Vagina (tissue), 2 donors: ENCODE data around the gene GGTA1. TPM values are rescaled to one million over a fixed set of nuclear protein-coding genes. Genes with fewer than 3 reads are reported as not detected.
"Not testable (repeated sequence)": the region's sequence is repeated elsewhere in the genome, so short reads cannot be mapped to it uniquely, and the experiment has no call there.

ENCODE experiments used
- DNase-seq, 2 donors: peaks; one replicate each; pipeline ENCODE4 v3.0.0-alpha.2; 2017; ENCODE audit errors: extremely low spot score in 2 of 2
- H3K27ac ChIP-seq: fragments of 200-600 bp; sonication (generic); one replicate; pipeline ENCODE4 v1.5.1; 2019
- H3K27me3 ChIP-seq: fragments of 200-600 bp; sonication (generic); one replicate; pipeline ENCODE4 v1.5.1; 2019
- H3K36me3 ChIP-seq, 2 donors: fragments of 200-600 bp; sonication (generic); one replicate each; pipeline ENCODE4 v1.5.1; 2017 to 2019
- H3K4me1 ChIP-seq: fragments of 200-600 bp; sonication (generic); one replicate; pipeline ENCODE4 v1.5.1; 2019
- H3K4me3 ChIP-seq, 2 donors: fragments of 200-600 bp; sonication (generic); 1 replicate in 1 of 2; 2 replicates in 1 of 2; pipeline ENCODE4 v1.5.1; 2016 to 2019
- H3K9me3 ChIP-seq: fragments of 200-600 bp; sonication (generic); one replicate; pipeline ENCODE4 v1.5.1; 2019
- POLR2A ChIP-seq, 2 donors: fragments of 450-650 bp; IDR thresholded peaks; one replicate each; pipeline ENCODE4 v1.6.1; 2017; ENCODE audit warnings: antibody characterized with exemption in 2 of 2, mild to moderate bottlenecking in 2 of 2, moderate library complexity in 2 of 2
- POLR2AphosphoS5 ChIP-seq, 2 donors: sonication (generic); formaldehyde crosslinking; IDR thresholded peaks; one replicate each; pipeline ENCODE4 v1.9.0; 2017; ENCODE audit warnings: antibody characterized with exemption in 2 of 2, mild to moderate bottlenecking in 2 of 2, low read depth in 1 of 2; ENCODE audit not compliant: insufficient read depth in 1 of 2
- intact Hi-C: fragments of 100-400 bp; cut with DNase I; formaldehyde crosslinking; loops from one replicate; pipeline ENCODE4 v1.15.1; 2023
- total RNA-seq: library from RNA; depleted of rRNA; stranded (reverse); fragments of >200 nt; gene quantifications from one replicate; pipeline ENCODE4 v1.2.3, GENCODE V29; 2016
- TF ChIP-seq, protein P1 (sequence below), 3 experiments: fragments of 450-650 bp in 2 of 3; fragments of 200-600 bp in 1 of 3; sonication (generic) in 1 of 3; IDR thresholded peaks; one replicate each; pipeline ENCODE4 v1.5.1; 2017 to 2019; ENCODE audit warnings: antibody characterized with exemption in 3 of 3, mild to moderate bottlenecking in 2 of 3, moderate library complexity in 2 of 3

GGTA1 gene
- total RNA-seq, 1 donor from 2014 or later: 18.4 TPM

DNA sequence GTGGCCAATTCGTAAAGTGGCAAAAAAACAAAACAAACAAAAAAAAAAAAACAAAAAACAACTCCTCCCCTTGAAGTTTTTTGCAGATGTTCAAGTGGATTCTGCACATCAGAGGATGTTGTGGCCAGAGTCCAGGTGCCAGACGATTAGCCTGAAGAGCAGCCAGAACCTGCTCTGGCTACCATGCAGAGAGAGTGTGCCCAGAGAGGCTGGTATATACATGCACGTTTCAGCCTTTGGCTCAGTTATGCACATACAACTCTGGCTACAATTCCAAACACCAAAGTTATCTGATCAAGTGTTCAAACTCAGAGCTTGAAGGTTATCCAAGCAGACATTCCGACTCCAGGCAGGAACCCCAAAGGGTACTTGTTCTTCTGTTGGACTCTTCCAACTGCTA, 34.7 kb downstream of the GGTA1 start:
- TF ChIP-seq, protein P1, sequence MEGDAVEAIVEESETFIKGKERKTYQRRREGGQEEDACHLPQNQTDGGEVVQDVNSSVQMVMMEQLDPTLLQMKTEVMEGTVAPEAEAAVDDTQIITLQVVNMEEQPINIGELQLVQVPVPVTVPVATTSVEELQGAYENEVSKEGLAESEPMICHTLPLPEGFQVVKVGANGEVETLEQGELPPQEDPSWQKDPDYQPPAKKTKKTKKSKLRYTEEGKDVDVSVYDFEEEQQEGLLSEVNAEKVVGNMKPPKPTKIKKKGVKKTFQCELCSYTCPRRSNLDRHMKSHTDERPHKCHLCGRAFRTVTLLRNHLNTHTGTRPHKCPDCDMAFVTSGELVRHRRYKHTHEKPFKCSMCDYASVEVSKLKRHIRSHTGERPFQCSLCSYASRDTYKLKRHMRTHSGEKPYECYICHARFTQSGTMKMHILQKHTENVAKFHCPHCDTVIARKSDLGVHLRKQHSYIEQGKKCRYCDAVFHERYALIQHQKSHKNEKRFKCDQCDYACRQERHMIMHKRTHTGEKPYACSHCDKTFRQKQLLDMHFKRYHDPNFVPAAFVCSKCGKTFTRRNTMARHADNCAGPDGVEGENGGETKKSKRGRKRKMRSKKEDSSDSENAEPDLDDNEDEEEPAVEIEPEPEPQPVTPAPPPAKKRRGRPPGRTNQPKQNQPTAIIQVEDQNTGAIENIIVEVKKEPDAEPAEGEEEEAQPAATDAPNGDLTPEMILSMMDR (IDR thresholded peaks at IDR 0.05): no peak
- no peak for TF ChIP-seq POLR2A (IDR thresholded peaks at IDR 0.05)
- no peak for TF ChIP-seq POLR2AphosphoS5 (IDR thresholded peaks at IDR 0.05; ENCODE audit: insufficient read depth in 1 of 2, low read depth in 1 of 2)
- Histone ChIP-seq H3K36me3 (no peaks in the 10 kb centered on the region), H3K27me3 (no peaks in the 10 kb centered on the region), H3K9me3 (no peaks in the 10 kb centered on the region), H3K27ac (no peak overlapping the region), H3K4me1 (peaks cover 17% of the 10 kb centered on the region), H3K4me3 (no peak overlapping the region)
- no peak for DNase-seq
- intact Hi-C loops: no loop called here

- DNase-seq: no peak
- Histone ChIP-seq H3K36me3 (no peaks in the 10 kb centered on the region), H3K4me3 (no peak overlapping the region), H3K27ac (no peak overlapping the region), H3K9me3 (no peaks in the 10 kb centered on the region), H3K4me1 (peaks cover 17% of the 10 kb centered on the region), H3K27me3 (no peaks in the 10 kb centered on the region)
- TF ChIP-seq, protein P1 (IDR thresholded peaks at IDR 0.05): peak in 1 of 3 experiments; percentile 14
- no peak for TF ChIP-seq POLR2AphosphoS5 (IDR thresholded peaks at IDR 0.05; ENCODE audit: insufficient read depth in 1 of 2, low read depth in 1 of 2)
- intact Hi-C loops: loop anchor here (2.0 kb wide), 1 partner anchor 36 kb away; the partner anchor contains the start of gene GGTA1
Observed at GRCh38 chr9:121463026-121463807, 36.4 kb downstream of the GGTA1 start.

- no peak overlapping the region for H3K4me3 ChIP-seq
- no peak for DNase-seq
- H3K9me3 ChIP-seq: no peaks in the 10 kb centered on the region
- TF ChIP-seq POLR2AphosphoS5 (IDR thresholded peaks at IDR 0.05; ENCODE audit: insufficient read depth in 1 of 2, low read depth in 1 of 2): no peak
- no peak for TF ChIP-seq POLR2A (IDR thresholded peaks at IDR 0.05)
- TF ChIP-seq, protein P1 (IDR thresholded peaks at IDR 0.05): no peak
- no peaks in the 10 kb centered on the region for H3K36me3 ChIP-seq
- H3K27ac ChIP-seq: no peak overlapping the region
- intact Hi-C loops: no loop called here
- H3K27me3 ChIP-seq: no peaks in the 10 kb centered on the region
- peaks cover 9% of the 10 kb centered on the region for H3K4me1 ChIP-seq
Observed at GRCh38 chr9:121459513-121459912, 40.1 kb downstream of the GGTA1 start.

DNA sequence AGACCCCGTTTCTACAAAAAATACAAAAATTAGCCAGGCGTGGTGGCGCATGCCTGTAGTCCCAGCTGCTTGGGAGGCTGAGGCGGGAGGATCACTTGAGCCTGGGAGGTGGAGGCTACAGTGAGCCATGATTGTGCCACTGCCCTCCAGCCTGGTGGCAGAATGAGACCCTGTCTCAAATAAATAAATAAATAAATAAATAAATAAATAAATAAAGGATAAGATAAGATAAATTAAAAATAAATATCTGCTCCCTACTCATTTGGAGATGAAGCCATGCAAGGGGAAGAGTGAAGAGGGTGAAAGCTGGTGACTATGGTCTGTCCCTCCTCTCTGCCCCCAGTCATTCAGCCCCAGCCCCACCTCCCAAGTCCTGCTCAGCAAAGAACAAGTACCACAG, 41.2 kb downstream of the GGTA1 start:
- DNase-seq, H3K27me3 ChIP-seq, intact Hi-C loops, H3K36me3 ChIP-seq, H3K9me3 ChIP-seq, H3K27ac ChIP-seq, H3K4me3 ChIP-seq, H3K4me1 ChIP-seq: not testable (repeated sequence)

DNA sequence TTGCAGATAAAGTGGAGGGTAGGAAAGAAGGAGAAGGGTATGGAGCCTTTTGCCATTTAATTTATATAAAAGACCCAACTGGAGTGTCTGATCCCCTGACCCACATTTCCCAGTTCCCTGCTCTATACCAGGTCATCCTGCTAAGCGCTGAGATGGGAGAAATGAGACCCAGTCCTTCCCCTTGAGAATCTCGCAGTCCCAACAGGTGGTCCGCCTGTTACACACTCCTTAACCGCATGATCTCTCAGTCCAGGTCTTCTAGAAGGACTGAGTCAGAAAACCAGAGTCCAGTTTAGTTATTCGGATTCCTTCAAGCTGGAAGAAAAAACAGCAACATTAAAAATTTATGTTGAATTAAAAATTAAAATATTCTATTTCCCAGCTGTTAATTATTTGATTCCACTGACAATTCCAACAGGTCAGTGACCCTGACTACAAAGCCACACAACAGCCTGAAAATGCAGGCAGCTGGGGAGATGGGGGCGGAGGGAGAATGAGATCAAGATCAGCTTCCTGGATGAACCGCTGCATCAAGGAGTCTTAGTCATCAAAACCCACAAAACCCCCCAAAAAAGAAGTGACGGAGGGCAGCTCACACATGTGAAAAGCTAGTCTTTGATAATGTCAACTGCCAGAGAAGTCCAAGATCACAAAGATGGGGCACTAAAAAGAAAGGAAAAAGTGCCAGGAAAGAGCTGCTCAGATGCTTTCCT, 44.0 kb downstream of the GGTA1 start:
- intact Hi-C loops: no loop called here
- Histone ChIP-seq H3K36me3 (no peaks in the 10 kb centered on the region), H3K27me3 (no peaks in the 10 kb centered on the region)

More for the DNA sequence above, 44.0 kb downstream of the GGTA1 start:
- DNase-seq: no peak
- no peak overlapping the region for H3K4me3 ChIP-seq
- no peaks in the 10 kb centered on the region for H3K9me3 ChIP-seq
- H3K27ac ChIP-seq: no peak overlapping the region
- H3K4me1 ChIP-seq: peaks cover 7% of the 10 kb centered on the region
- no peak for TF ChIP-seq POLR2A (IDR thresholded peaks at IDR 0.05)
- TF ChIP-seq POLR2AphosphoS5 (IDR thresholded peaks at IDR 0.05; ENCODE audit: insufficient read depth in 1 of 2, low read depth in 1 of 2): no peak
- TF ChIP-seq, protein P1 (IDR thresholded peaks at IDR 0.05): no peak
